Measurements from ENCODE around the gene SPINDOC. TPM values are rescaled to one million over a fixed set of nuclear protein-coding genes. Genes with fewer than 3 reads are reported as not detected.

The SPINDOC gene
- polyA plus RNA-seq, 12 donors, result 13.6 to 43.1 (median 21.0) TPM; not detected in 1

Other genes starting within 250 kb of the SPINDOC start
- gene PLAAT3, start 199.0 kb upstream of the SPINDOC start, polyA plus RNA-seq (ENCODE audit: insufficient read length in 12 of 12), result 10 to 100 TPM in 11 of 12 donors, not detected in 1; 17.4 to 50.0 (median 38.2) TPM
- gene ATL3, start 142.1 kb upstream of the SPINDOC start, polyA plus RNA-seq (ENCODE audit: insufficient read length in 12 of 12), result 10 to 100 TPM in 11 of 12 donors, not detected in 1; 15.0 to 25.8 (median 17.8) TPM
- gene RTN3, start 132.0 kb upstream of the SPINDOC start, polyA plus RNA-seq (ENCODE audit: insufficient read length in 12 of 12), result 100 to 1,000 TPM in 1 of 12 donors, 10 to 100 TPM in 10, not detected in 1; 53.7 to 124 (median 63.1) TPM
- 10 to 100 TPM in 11 of 12 donors, not detected in 1; 22.7 to 38.7 (median 26.3) TPM for gene ZFTA, start 44.7 kb upstream of the SPINDOC start, polyA plus RNA-seq (ENCODE audit: insufficient read length in 12 of 12)
- gene MARK2, start 25.7 kb downstream of the SPINDOC start, polyA plus RNA-seq (ENCODE audit: insufficient read length in 12 of 12), result 10 to 100 TPM in 11 of 12 donors, not detected in 1; 15.8 to 37.4 (median 17.8) TPM
- gene RCOR2, start 103.7 kb downstream of the SPINDOC start, polyA plus RNA-seq (ENCODE audit: insufficient read length in 12 of 12), result 10 to 100 TPM in 7 of 12 donors, 1 to 10 TPM in 4, not detected in 1; 8.2 to 14.9 (median 11.1) TPM
- 10 to 100 TPM in 11 of 12 donors, not detected in 1; 14.8 to 26.6 (median 15.6) TPM for gene NAA40, start 125.5 kb downstream of the SPINDOC start, polyA plus RNA-seq (ENCODE audit: insufficient read length in 12 of 12)
- gene COX8A, start 161.2 kb downstream of the SPINDOC start, polyA plus RNA-seq (ENCODE audit: insufficient read length in 12 of 12), result 100 to 1,000 TPM in 11 of 12 donors, not detected in 1; 131 to 249 (median 209) TPM
- 10 to 100 TPM in 11 of 12 donors, not detected in 1; 35.1 to 61.1 (median 48.4) TPM for gene OTUB1, start 173.0 kb downstream of the SPINDOC start, polyA plus RNA-seq (ENCODE audit: insufficient read length in 12 of 12)
- gene FLRT1, start 222.5 kb downstream of the SPINDOC start, polyA plus RNA-seq (ENCODE audit: insufficient read length in 12 of 12), result 1 to 10 TPM in 11 of 12 donors, not detected in 1; 1.8 to 8.4 (median 2.7) TPM